ENCODE results near the gene BTBD9.

BTBD9 gene

DNA sequence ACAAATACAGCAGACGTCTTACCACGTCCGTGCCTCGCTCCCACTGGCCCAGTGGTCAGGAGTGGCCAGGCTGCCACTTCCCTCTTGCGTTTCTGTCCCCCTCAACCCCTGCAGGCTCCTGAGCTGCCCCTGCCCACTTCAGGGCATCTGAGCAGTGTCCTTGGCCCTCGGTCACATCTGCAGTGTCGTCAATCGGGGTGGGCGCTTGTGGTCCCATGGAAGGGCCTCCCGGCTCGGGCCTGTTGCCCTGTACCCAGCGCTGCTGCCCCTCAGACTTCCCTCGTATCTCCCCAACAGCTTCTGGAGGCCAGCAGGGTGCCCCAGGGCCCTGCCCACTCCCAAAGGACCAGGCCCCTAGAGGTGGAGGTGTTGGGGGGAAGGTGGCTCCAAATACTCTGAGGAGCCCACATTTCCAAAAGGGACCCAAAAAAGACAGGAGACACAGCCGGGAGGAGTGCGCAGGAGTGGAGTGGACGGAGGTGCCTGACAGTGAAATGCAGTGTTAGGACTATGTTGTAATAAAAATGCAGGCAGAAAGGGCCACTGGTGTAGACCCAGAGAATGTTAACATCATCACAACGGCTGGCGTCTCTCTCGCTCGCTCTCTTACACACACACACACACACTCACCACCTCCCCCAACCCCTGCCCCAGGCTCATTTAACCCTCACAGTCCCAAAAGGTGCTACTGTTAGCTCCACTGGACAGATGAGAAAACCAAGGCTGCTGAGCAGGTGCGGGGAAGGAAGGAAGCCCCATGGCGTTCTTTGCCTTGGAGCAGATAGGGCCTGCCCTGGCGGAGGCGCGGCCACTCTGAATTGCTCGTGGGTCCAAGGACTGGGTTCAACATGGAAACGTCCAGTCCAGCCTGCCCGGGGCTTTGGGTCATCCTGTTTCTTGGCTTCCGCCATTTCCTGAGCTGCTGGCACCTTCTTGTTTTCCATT, 476.3 kb downstream of the BTBD9 start:
- DNase-seq (ENCODE audit: low read depth in 2 of 2): no peak

DNA sequence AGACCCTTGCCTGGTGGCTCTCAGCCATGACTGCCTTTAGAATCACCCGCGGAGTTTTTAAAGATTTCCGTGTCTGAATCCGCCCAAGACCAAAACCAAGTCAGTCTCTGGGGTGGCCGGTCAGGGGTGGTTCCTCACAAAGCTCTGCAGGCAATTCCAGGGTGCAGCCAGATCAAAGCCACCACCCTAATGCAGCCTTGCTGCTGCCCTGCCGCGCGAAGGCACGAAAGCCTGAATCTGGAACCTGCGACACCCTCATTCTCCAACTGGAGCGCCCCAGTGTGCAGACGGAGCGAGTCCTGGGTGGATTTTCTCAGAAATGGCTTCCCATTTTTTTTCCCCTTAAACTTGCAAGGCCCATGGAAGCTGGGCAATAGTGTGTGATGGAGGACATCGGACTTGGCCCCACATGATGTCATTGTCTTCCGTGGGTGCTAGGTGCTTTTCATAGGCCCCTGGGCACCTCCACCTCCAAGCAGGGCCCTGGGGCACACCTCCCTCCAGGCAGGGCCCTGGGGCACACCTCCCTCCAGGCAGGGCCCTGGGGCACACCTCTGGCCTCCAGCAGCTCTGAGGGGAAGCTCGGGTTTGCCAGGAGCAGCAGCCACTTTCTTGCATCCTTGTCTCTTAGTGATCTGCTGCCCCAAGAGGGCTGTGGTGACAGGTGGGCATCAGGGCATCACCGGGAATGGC, 477.1 kb downstream of the BTBD9 start:
- no peak for DNase-seq (ENCODE audit: low read depth in 2 of 2)

DNA sequence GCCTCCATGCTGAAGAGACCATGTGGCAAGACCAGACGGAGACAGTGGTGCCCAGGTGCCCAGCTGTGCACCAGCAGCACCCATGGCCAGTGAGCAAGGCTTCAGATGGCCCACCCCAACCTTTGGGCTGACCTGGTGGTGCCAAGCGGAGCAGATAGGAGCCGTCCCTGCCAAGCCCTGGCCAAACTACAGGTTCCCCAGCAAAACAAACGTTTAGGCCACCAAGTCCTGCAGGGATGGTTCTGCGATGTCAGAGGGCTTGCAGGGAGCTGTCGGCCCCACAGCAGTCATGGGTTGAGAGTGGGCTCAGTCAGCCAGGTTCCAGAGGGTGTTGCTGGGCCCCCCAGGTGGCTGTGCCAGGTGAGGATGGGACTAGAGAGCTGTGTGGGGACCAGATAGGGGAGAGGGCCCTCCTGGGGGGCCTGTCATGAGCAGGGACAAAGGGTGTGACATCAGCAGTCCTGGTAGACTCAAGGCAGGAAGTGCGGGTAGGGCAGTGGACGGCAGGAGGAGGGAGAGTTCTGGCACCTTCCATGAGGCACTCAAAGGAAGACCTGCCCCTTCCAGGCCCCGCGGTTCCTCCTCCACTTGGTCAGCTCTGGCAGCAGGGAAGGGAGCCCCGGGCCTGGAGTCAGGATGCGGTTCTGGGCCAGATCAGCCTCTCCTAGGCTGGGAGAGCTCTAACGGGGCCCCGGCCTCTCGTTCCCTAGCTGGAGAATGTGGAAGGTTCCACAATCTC, 477.8 kb downstream of the BTBD9 start:
- no peak for DNase-seq (ENCODE audit: low read depth in 2 of 2)

- no peak for DNase-seq (ENCODE audit: low read depth in 2 of 2)
These were observed 478.4 kb downstream of the BTBD9 start for GRCh38 chr6:38161331-38161730.

GRCh38 chr6:38160831-38161230, 478.9 kb downstream of the BTBD9 start:
- no peak for DNase-seq (ENCODE audit: low read depth in 2 of 2)

DNA sequence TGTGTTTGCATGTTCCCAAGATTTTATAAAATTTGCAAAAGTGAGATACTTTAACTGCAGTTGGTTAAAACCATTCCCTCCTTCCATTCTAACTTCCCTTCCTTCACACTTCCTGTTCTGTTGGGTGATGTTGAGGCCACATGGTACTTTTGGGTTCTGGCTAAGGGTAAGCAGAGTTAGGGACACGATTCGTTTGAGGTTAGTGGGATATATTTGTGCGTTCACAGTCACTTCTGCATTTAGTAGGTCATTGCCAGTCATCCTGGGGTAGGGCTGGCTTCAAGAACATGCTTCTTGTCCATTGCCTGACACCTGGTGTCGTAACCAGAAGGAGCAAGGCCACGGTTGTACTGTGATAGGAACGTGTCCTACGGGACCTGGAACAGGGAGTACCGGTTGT, 480.1 kb downstream of the BTBD9 start:
- DNase-seq (ENCODE audit: low read depth in 2 of 2): no peak

DNA sequence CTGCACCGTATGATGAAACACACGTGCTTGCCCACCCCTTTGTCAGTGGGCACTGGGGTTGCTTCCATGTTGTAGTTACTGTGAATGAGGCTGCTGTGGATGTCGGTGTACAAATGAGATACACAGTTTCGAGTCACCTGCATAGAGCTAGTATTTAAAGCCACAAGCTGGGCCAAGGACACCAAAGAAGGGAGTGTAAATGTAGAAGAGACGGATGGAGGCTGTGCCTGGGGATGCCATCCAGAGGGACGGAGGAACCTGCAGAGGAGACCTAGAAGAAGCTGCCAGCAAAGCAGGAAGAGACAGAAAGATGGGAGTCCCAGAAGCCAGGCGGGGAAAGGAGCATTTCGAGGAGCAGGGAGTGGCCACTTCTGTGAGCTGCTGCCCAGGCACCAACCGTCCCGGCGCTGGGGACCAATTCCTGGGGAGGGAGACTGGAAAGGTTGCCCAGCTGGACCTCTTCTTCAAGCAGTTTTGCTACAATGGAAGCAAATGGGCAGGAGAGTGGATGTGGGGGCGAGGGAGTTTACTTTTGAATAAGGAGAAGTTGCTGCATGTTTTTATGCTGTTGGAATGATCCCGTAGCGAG, 480.9 kb downstream of the BTBD9 start:
- no peak for DNase-seq (ENCODE audit: low read depth in 2 of 2)

- DNase-seq (ENCODE audit: low read depth in 2 of 2): no peak
These were observed 481.8 kb downstream of the BTBD9 start for GRCh38 chr6:38157905-38158304.

GRCh38 chr6:38156818-38157565, 482.7 kb downstream of the BTBD9 start:
- DNase-seq (ENCODE audit: low read depth in 2 of 2): no peak

DNA sequence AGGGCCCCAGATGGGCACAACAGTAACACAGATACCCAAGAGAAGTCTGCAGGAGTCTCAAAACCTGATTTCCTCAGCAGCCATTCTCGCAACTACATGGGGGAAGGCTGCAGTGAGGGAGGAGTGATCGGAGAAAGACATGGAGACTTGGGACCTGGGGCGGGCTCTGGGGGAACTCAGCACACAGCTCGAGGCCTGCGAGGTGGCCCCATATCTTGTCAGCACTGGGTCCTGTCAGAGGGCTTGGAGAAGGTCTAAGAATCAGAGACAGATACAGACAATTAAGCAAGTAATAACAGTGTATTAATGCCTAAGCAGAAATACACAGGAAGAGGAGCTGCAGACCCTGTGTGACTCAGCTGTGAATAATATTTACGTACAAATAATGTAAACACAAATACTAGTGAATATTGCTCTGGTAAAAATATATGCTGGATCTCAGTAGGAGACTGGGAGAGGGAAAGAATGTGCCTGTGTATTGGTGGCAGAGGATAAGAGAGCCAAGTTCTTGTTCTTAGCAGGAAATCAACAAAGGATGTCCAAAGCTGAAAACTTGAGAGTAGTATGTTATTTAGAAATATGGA, 484.0 kb downstream of the BTBD9 start:
- DNase-seq (ENCODE audit: low read depth in 2 of 2): no peak

GRCh38 chr6:38155144-38155543, 484.6 kb downstream of the BTBD9 start:
- no peak for DNase-seq (ENCODE audit: low read depth in 2 of 2)

GRCh38 chr6:38154731-38155130, 485.0 kb downstream of the BTBD9 start:
- DNase-seq (ENCODE audit: low read depth in 2 of 2): no peak

- DNase-seq (ENCODE audit: low read depth in 2 of 2): no peak
These were observed 485.9 kb downstream of the BTBD9 start for GRCh38 chr6:38153798-38154345.

DNA sequence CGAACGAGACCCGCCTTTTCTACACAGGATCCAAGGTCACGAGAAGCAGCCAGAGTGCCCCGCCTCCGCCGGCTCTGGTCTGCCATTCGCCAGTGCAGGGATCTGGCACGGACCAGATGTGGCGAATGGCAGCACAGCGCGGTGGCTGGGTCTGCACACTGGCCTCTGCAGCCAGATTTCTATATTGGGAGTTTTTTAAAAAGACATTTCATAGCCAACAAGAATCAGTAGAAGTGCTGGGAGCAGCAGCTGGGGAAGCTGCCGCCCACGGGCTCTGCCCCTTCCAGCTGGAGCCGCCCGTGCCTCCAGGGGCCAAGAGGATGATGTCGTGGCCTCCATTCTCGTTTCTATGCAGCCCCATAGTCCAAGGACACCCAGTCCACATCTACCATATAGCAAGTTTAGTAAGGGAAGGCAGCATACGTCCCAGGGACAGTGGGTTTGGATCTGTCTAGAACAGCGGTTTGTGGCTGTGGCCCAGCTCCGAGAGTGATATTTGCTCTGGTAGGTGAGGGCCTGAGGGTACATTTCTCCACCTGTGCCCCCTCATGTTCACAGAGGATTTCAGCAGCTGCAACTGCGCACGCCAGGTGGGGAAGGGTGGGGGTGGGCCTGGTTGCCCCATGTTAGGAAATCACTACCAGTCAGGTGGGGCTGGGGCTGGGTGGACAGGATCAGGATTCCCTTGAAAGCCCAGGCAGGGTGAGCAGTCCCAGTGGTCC, 486.5 kb downstream of the BTBD9 start:
- DNase-seq (ENCODE audit: low read depth in 2 of 2): no peak

GRCh38 chr6:38152620-38153019, 487.1 kb downstream of the BTBD9 start:
- no peak for DNase-seq (ENCODE audit: low read depth in 2 of 2)

DNA sequence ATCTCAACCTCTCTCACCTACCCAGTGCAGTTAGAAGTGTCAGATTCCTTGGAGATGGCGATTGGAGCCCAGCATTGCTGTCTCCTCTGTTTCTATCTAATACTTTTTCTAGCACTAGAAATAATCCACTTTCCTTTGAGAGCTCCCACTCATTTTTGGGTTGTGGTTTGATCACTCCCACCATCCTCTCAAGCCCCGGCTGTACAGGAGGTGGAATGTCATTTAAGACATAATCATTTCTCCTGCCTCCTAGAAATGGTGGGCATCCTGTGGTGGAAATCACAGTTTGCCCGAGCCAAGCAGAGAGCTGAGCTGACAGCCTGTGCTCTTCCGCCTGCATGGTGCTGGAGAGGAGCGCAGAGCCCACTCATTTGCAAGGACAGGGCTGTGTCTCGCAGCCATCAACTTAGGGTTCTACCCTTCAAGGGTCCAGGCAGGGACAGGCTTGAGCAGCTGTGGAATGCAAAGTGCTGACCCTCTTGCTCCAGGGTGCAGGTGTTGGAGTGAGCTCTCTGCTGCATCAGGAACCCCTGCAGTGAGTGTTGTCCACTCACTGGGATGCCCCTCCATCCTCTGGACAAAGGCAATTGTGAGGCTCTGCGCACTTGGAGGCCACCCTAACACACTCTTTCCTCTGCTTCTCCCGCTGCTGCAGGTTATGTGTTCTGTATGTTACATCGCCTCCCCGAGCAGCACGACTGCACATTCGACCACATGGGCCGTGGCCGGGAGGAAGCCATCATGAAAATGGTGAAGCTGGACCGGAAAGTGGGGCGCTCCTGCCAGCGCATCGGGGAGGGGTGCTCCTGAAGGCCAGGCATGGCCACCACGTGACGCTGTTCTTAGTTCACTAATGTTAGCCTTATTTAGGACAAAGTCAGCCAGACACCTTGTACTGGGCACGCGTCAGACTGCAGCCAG, 487.9 kb downstream of the BTBD9 start:
- DNase-seq (ENCODE audit: low read depth in 2 of 2): no peak

DNA sequence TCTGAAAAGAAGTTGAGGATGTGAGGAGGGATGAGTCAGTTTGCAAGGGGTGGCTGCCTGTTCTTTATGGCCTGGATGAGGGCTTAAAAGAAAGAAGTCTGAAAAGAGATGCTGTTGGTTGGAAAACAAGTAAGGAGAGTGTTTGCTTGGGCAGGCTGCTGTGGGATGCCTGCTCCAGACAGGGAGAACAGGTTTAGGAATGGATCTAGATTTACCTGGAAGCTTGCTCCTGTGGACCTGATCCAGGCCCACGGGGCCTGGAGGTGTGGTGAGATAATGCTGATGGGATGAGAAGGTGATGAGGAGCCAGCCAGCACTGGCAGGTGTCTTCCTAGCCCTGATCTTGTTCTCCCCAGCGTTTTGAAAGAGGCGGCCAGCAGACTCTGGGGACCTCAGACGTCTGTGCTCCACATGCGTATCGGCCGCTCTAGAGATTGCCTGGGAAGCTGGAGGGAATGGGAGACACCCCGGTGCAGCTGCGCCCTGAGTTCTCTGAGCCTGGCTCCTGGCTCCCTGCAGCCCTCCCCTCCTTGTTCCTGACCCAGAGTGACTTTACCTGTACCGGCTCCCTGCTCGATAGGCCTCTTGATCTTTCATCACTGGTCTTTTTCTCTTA, 488.9 kb downstream of the BTBD9 start:
- DNase-seq (ENCODE audit: low read depth in 2 of 2): no peak

GRCh38 chr6:38150021-38150420, 489.7 kb downstream of the BTBD9 start:
- DNase-seq (ENCODE audit: low read depth in 2 of 2): no peak
